ENCODE measurements around the gene MTURN.

GRCh38 chr7:30112103-30112713, 22.6 kb upstream of the MTURN start:
- TF ChIP-seq RARB (CRISPR knock-in tag; IDR thresholded peaks at IDR 0.05) (no peak), ISL1 (CRISPR knock-in tag; IDR thresholded peaks at IDR 0.05) (no peak), PATZ1 (CRISPR knock-in tag; IDR thresholded peaks at IDR 0.05; ENCODE audit: borderline replicate concordance) (no peak), CREB5 (CRISPR knock-in tag; IDR thresholded peaks at IDR 0.05; ENCODE audit: low read depth) (no peak), ZNF8 (CRISPR knock-in tag; IDR thresholded peaks at IDR 0.05) (no peak), CSDC2 (CRISPR knock-in tag; IDR thresholded peaks at IDR 0.05) (no peak), ARNTL (CRISPR knock-in tag; IDR thresholded peaks at IDR 0.05; ENCODE audit: borderline replicate concordance, low read depth) (no peak), ZC3H10 (CRISPR knock-in tag; IDR thresholded peaks at IDR 0.05) (no peak)
